Measurements from ENCODE around the gene DCAF5.

DNA sequence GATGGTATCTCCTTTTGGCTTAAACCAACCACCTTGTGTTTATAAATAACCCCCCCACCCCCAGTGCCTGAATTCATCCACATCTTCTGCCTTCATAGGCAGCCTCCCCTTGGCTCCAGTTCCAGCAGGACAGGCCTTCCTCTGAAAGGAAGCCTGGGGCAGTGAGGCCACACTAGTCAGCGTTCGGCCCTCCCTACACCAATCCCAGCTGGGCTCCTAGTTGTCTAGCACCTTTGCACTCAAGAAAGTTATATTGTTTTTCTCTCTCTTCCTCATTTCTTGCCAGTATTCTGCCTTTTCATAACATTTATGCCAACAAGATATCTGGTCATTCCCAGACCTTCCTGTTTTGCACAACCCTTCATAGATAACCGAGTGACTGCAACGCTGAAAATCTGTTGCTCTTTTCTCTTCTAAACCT lies 100.7 kb downstream of the DCAF5 start:
- no peak for TF ChIP-seq EZH2 (optimal IDR thresholded peaks at IDR 0.05; ENCODE audit: low read depth, low read length)
- TF ChIP-seq, protein P1, sequence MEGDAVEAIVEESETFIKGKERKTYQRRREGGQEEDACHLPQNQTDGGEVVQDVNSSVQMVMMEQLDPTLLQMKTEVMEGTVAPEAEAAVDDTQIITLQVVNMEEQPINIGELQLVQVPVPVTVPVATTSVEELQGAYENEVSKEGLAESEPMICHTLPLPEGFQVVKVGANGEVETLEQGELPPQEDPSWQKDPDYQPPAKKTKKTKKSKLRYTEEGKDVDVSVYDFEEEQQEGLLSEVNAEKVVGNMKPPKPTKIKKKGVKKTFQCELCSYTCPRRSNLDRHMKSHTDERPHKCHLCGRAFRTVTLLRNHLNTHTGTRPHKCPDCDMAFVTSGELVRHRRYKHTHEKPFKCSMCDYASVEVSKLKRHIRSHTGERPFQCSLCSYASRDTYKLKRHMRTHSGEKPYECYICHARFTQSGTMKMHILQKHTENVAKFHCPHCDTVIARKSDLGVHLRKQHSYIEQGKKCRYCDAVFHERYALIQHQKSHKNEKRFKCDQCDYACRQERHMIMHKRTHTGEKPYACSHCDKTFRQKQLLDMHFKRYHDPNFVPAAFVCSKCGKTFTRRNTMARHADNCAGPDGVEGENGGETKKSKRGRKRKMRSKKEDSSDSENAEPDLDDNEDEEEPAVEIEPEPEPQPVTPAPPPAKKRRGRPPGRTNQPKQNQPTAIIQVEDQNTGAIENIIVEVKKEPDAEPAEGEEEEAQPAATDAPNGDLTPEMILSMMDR (IDR thresholded peaks at IDR 0.05; ENCODE audit: low read length), result no peak
- TF ChIP-seq EZH2phosphoT487 (IDR thresholded peaks at IDR 0.05; ENCODE audit: low read length), result no peak

Measured in MM.1S (cell line).